Smooth muscle cell (in vitro differentiated cells): ENCODE results near the gene GOLGB1. TPM values are rescaled to one million over a fixed set of nuclear protein-coding genes. Genes with fewer than 3 reads are reported as not detected.

ENCODE experiments used
- DNase-seq: peaks from one replicate; lab custom pipeline; 2025; ENCODE audit not compliant: unreplicated experiment; lab: John Stamatoyannopoulos, UW
- H2AFZ ChIP-seq: fragments of 200-600 bp; sonication (generic); 2 replicates; pipeline ENCODE4 v1.6.0; 2016; ENCODE audit warnings: antibody characterized with exemption, low read depth, mild to moderate bottlenecking
- H3F3A ChIP-seq: fragments of 200-600 bp; sonication (generic); 2 replicates; pipeline ENCODE4 v1.6.0; 2017; ENCODE audit warnings: antibody characterized with exemption, low read depth
- H3K27ac ChIP-seq: fragments of 200-600 bp; sonication (generic); 2 replicates; pipeline ENCODE4 v1.5.1; 2016; ENCODE audit warnings: low read depth, mild to moderate bottlenecking
- H3K27me3 ChIP-seq: fragments of 200-600 bp; sonication (generic); 2 replicates; pipeline ENCODE4 v1.6.1; 2016; ENCODE audit warnings: low read depth, mild to moderate bottlenecking
- H3K36me3 ChIP-seq: fragments of 200-600 bp; sonication (generic); 2 replicates; pipeline ENCODE4 v1.5.1; 2016; ENCODE audit warnings: low read depth
- H3K4me1 ChIP-seq: fragments of 200-600 bp; sonication (generic); 2 replicates; pipeline ENCODE4 v1.5.1; 2016; ENCODE audit warnings: low read depth
- H3K4me2 ChIP-seq: fragments of 200-600 bp; sonication (generic); 2 replicates; pipeline ENCODE4 v1.6.0; 2016; ENCODE audit warnings: mild to moderate bottlenecking
- H3K4me3 ChIP-seq: fragments of 200-600 bp; sonication (generic); 2 replicates; pipeline ENCODE4 v1.5.1; 2016; ENCODE audit warnings: mild to moderate bottlenecking
- H3K79me2 ChIP-seq: fragments of 200-600 bp; sonication (generic); 2 replicates; pipeline ENCODE4 v1.6.0; 2016; ENCODE audit warnings: low read depth, mild to moderate bottlenecking
- H3K9ac ChIP-seq: fragments of 200-600 bp; sonication (generic); 2 replicates; pipeline ENCODE4 v1.6.0; 2016; ENCODE audit warnings: low read depth
- H3K9me3 ChIP-seq: fragments of 200-600 bp; sonication (generic); replicated peaks from 2 replicates; pipeline ENCODE4 v1.5.1; 2016; ENCODE audit warnings: low read depth
- H4K20me1 ChIP-seq: fragments of 200-600 bp; sonication (generic); 2 replicates; pipeline ENCODE4 v1.6.0; 2016; ENCODE audit warnings: low read depth
- CTCF ChIP-seq: fragments of 200-600 bp; sonication (generic); IDR thresholded peaks from 2 replicates; pipeline ENCODE4 v1.5.1; 2017; ENCODE audit warnings: borderline replicate concordance, mild to moderate bottlenecking, antibody characterized with exemption; ENCODE audit not compliant: insufficient read depth, poor library complexity, severe bottlenecking
- WGBS: methylation state at CpG from one replicate; pipeline ENCODE4 v1.1.7; 2016; ENCODE audit warnings: low lambda C conversion rate; 5-methylcytosine and 5-hydroxymethylcytosine counted together
- polyA plus RNA-seq: library from polyadenylated mRNA; unstranded; fragments of >200 nt; fragmentation: Nextera tagmentation; extraction: Ambion mirVana; gene quantifications from 2 replicates; pipeline ENCODE4 v1.2.1, GENCODE V29; 2016
- total RNA-seq: library from RNA; depleted of rRNA; stranded (reverse); fragments of >200 nt; gene quantifications from 2 replicates; pipeline ENCODE4 v1.2.3, GENCODE V29; 2014

GOLGB1 gene
- total and polyA plus RNA-seq, 2 experiments from 2014 or later, result 41.9 to 68.5 TPM

- no peaks in the 10 kb centered on the region for H3K9me3 ChIP-seq
- H3K27ac ChIP-seq, result no peak overlapping the region
- no peak overlapping the region for H2AFZ ChIP-seq
- no peaks in the 10 kb centered on the region for H4K20me1 ChIP-seq
- no peaks in the 10 kb centered on the region for H3K27me3 ChIP-seq
- no peak for TF ChIP-seq CTCF
- no peak overlapping the region for H3K9ac ChIP-seq
- H3K36me3 ChIP-seq, result no peaks in the 10 kb centered on the region
- no peaks in the 10 kb centered on the region for H3K79me2 ChIP-seq
- no peak for DNase-seq
- H3K4me3 ChIP-seq, result no peak overlapping the region
- 75% methylated on average over 3 of the region's 3 CpGs for WGBS
- no peaks in the 10 kb centered on the region for H3F3A ChIP-seq
- no peak overlapping the region for H3K4me2 ChIP-seq
- H3K4me1 ChIP-seq, result no peaks in the 10 kb centered on the region
Measured at GRCh38 chr3:121627622-121628021, 121.9 kb downstream of the GOLGB1 start.

GRCh38 chr3:121627211-121627610, 122.3 kb downstream of the GOLGB1 start:
- no peaks in the 10 kb centered on the region for H3K27me3 ChIP-seq
- H3K79me2 ChIP-seq, result no peaks in the 10 kb centered on the region
- H2AFZ ChIP-seq, result no peak overlapping the region
- H3K4me1 ChIP-seq, result no peaks in the 10 kb centered on the region
- no peak overlapping the region for H3K4me3 ChIP-seq
- no peaks in the 10 kb centered on the region for H3K36me3 ChIP-seq
- no peaks in the 10 kb centered on the region for H4K20me1 ChIP-seq
- 81% methylated on average over 4 of the region's 4 CpGs for WGBS
- H3K27ac ChIP-seq, result no peak overlapping the region
- H3F3A ChIP-seq, result no peaks in the 10 kb centered on the region
- H3K4me2 ChIP-seq, result no peak overlapping the region
- H3K9ac ChIP-seq, result no peak overlapping the region
- no peak for DNase-seq
- no peak for TF ChIP-seq CTCF
- H3K9me3 ChIP-seq, result no peaks in the 10 kb centered on the region

GRCh38 chr3:121626495-121626894, 123.0 kb downstream of the GOLGB1 start:
- TF ChIP-seq CTCF, result no peak
- DNase-seq, result no peak
- no peaks in the 10 kb centered on the region for H3K27me3 ChIP-seq
- H3K4me1 ChIP-seq, result no peaks in the 10 kb centered on the region
- WGBS, result 92% methylated on average over 4 of the region's 4 CpGs
- no peak overlapping the region for H3K9ac ChIP-seq
- no peaks in the 10 kb centered on the region for H3K79me2 ChIP-seq
- H3F3A ChIP-seq, result no peaks in the 10 kb centered on the region
- H3K36me3 ChIP-seq, result no peaks in the 10 kb centered on the region
- H3K9me3 ChIP-seq, result no peaks in the 10 kb centered on the region
- H3K27ac ChIP-seq, result no peak overlapping the region
- H2AFZ ChIP-seq, result no peak overlapping the region
- H3K4me3 ChIP-seq, result no peak overlapping the region
- no peaks in the 10 kb centered on the region for H4K20me1 ChIP-seq
- no peak overlapping the region for H3K4me2 ChIP-seq

GRCh38 chr3:121624147-121624899, 125.2 kb downstream of the GOLGB1 start:
- Histone ChIP-seq H3K9ac (no peak overlapping the region), H3K27me3 (no peaks in the 10 kb centered on the region), H3K9me3 (no peaks in the 10 kb centered on the region), H3K4me1 (no peaks in the 10 kb centered on the region), H2AFZ (no peak overlapping the region), H3K36me3 (no peaks in the 10 kb centered on the region), H3K4me3 (no peak overlapping the region), H4K20me1 (no peaks in the 10 kb centered on the region), H3K4me2 (no peak overlapping the region), H3K27ac (no peak overlapping the region), H3K79me2 (no peaks in the 10 kb centered on the region), H3F3A (no peaks in the 10 kb centered on the region)
- TF ChIP-seq CTCF, result no peak
- DNase-seq, result no peak
- WGBS, result 86% methylated on average over 14 of the region's 14 CpGs
